ENCODE measurements around the gene AP3B1.
A peak's percentile ranks its signal among the peaks of the same experiment; 100 is the strongest.
"Not testable (repeated sequence)": the region's sequence is repeated elsewhere in the genome, so short reads cannot be mapped to it uniquely, and the experiment has no call there.

Gene AP3B1

GRCh38 chr5:78132507-78132906 is 162.0 kb downstream of the AP3B1 start:
- no peak for DNase-seq

- peak; percentile 11 for DNase-seq
Measured at GRCh38 chr5:78129597-78129996, 164.9 kb downstream of the AP3B1 start.

DNA sequence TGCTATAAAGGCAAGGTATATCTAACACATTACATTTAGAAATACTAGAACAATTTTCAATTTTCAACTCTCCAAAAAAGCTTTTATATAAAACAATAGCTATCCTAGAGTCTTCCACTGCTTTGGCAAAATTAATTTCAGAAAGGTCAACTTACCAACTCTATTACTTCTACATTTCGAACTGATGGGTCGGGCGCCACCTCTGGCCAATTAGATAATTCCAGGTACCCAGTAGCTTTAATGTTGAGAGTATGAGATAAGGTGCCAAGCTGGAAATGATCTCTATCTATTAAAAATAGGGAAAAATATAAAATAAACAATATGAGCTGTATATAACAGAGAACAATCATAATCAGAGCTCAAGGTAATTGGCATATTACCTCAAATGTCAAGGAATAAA is 166.6 kb downstream of the AP3B1 start:
- no peak for DNase-seq

- no peak for DNase-seq
Measured at GRCh38 chr5:78126536-78126935, 168.0 kb downstream of the AP3B1 start.

DNA sequence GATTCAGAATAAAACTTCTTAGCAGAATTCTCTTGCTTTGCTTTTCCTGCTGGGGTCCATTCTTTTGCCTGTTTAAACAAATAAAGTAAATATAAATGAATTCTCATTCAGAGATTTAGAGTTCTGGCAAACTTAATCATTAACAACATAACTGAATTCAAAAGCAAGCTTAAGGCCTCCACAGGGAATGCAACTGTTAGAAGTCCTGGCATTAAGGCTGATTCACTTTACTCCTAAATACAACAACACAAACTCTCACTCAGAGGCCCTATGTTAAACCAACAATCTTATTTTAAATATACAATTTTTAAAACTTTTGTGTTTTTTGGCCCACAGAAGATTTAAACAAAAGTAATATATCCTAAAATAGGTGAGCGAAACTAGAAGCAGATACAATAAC is 178.3 kb downstream of the AP3B1 start:
- no peak for DNase-seq

DNA sequence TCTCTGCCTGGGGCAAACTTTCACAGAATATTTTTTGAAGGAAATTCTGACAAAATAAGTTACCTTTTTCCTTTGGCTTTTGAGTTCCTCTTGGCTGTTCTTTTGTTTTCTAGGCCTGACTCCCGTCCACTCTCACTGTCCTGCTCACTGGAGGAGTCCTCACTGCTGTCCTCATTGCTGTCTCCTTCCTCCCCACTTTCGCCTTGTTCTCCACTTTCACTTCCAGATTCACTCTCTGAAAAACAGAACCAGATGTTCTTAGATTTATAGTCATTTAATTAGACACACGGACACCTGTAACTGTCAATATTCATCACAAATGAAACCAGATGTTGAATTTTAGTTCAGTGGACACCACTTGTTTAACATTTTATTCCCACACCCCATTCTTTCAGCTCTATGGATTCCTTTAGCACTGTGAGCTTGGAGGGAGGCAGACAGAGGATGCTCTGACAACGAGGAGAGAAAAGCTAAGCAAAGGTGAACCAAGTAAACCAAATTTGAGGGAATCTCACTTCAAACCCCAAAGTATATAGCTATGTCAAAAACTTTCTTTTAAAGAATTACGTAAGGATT is 180.7 kb downstream of the AP3B1 start:
- DNase-seq, result no peak

- no peak for DNase-seq
Measured at GRCh38 chr5:78112931-78113330, 181.6 kb downstream of the AP3B1 start.

GRCh38 chr5:78109891-78110324 is 184.6 kb downstream of the AP3B1 start:
- DNase-seq, result no peak

- no peak for DNase-seq
Measured at GRCh38 chr5:78108564-78108963, 185.9 kb downstream of the AP3B1 start.

- no peak for DNase-seq
Measured at GRCh38 chr5:78103232-78103918, 191.1 kb downstream of the AP3B1 start.

- no peak for DNase-seq
Measured at GRCh38 chr5:78102500-78102899, 192.0 kb downstream of the AP3B1 start.

DNA sequence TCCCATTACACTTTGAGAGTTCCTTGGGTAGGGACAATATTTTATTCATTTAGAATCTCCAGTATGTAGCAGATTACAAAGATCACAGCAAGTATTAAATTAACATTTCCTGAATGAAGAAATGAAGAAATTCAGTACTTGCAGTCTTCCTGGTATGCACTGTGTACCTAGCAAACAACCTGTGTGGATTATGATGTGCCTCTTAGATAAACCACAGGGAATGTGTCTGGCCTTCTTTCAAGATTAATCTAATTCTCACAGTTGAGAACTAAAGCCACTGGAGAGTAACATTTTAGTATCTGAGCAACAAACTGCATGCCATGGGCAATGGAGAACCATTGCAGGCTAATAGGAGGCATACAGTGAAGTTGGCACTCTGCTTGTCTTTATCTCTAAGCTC is 199.4 kb downstream of the AP3B1 start:
- DNase-seq, result no peak

GRCh38 chr5:78090002-78090401 is 204.5 kb downstream of the AP3B1 start:
- no peak for DNase-seq

DNA sequence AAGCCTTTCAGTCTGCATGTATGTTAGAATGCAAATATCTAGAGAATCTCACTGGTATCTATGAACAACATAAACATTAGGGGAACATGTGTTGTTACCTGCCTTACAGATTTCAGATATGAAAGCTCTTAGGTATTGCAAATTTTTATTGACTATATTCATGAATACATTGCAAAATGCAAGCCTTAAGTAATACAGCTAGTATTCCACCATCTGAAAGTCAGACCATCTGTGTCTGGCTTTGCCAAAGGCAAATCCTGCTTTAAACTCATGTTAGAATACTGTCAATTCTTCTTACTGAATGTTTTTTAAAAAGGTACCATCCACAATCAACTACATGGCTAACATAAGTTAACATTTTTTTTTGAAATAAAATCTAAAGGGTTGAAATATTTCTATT is 215.6 kb downstream of the AP3B1 start:
- DNase-seq, result no peak

DNA sequence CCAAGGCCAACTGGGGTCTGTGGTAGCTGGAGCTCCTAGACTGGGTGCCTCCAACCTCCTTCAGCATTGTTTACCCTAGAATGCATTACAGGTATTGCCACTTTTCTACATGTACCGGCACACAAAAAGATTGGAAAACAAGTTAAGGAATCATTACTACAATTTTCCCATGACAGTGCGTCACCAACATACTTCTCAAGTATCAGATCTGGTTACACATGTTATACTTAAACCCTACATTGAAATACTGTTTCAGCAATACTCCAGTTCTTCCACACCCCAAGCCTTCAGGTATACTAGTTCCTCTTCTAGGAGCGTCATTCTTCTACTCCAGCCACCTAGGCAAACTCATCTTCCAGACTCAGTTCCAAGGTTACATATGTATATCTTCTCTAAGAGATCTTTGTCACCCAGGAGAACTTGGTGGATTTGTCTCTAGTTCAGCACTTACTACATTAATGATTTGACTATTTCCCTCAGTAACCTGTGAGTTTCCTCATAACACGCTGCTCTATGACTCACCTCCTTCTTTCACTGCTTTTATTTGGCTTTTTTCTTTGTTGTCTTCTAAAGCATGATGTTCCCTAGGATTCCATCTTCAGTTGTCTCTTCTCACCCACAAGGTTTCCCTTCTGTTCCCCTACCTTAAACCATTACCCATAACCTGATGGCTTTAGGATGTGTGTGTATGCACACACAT is 217.0 kb downstream of the AP3B1 start:
- no peak for DNase-seq

DNA sequence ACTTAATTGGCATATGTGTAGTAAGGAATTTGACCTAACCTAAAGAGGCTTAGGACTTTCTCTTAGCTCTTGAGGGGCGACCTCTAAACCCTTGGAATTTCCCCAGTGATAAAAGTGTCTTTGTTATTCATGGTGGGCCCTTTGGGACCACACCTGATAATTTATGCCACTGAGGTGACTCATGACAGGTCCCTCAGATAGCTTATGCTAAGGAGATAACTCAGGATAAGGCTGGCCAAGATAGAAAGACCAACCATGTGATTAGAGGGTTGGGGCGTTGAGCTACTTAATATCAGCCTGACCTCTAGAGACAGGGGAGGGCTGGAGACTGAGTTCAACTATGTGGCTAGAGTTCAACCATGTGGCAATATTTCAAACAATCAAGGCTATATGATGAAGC is 218.1 kb downstream of the AP3B1 start:
- DNase-seq, result no peak

DNA sequence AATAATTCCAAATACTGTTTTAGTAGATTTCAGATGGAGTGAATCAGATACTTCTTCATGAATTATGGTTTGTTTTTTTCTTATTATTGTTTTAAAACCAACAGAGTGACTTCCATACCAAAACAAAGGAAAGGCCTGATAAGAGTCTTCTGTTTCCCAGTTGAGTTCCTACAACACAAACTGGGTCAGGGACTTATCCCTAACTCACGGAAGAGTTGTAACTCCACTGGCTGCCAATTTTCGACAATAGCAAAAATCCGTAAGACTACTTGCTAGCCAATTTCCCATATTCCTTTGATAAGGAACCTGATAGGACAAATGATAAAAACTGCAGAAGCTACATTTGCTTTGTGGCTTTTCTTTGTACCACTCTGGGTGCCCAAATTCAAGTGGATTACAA is 219.2 kb downstream of the AP3B1 start:
- no peak for DNase-seq

DNA sequence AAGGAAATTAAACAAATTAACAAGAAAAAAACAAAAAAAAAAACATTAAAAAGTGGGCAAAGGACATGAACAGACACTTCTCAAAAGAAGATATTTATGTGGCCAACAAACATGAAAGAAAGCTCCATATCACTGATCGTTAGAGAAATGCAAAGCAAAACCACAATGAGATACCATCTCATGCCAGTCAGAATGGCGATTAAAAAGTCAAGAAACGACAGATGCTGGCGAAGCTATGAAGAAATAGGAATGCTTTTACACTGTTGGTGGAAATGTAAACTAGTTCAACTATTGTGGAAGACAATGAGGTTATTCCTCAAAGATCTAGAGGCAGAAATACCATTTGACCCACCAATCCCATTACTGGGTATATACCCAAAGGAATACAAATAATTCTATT is 223.8 kb downstream of the AP3B1 start:
- DNase-seq, result not testable (repeated sequence)

DNA sequence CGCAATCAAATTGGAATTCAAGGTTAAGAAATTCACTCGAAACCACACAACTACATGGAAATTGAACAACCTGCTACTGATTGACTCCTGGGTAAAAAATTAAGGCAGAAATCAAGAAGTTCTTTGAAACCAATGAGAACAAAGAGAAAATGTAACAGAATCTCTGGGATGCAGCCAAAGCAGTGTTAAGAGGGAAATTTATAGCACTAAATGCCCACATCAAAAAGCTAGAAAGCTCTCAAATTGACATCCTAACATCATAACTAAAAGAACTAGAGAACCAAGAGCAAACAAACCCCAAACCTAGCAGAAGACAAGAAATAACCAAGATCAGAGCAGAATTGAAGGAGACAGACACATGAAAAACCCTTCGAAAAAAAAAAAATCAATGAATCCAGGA is 226.9 kb downstream of the AP3B1 start:
- not testable (repeated sequence) for DNase-seq

GRCh38 chr5:78066722-78067121 is 227.8 kb downstream of the AP3B1 start:
- not testable (repeated sequence) for DNase-seq

GRCh38 chr5:78065663-78066062 is 228.8 kb downstream of the AP3B1 start:
- no peak for DNase-seq

- DNase-seq, result no peak
Measured at GRCh38 chr5:78064941-78065472, 229.5 kb downstream of the AP3B1 start.

DNA sequence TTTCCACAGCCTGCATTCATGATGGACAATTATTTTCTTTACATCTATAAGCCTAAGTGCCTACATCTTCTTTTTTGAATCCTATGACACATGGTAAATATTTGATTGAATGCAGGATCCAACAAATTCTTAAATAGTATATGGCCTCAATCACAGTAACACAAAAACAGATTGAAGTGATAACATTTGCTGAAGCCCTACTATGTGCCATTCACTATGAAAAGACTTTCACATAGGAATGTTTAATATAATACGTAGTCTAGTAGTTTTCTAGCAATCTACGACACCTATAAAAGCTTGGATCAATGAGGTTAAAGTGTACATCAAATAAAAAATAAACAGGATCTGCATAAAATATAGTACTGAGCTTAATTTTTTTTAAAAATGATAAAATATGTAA is 231.0 kb downstream of the AP3B1 start:
- DNase-seq, result no peak

- no peak for DNase-seq
Measured at GRCh38 chr5:78062645-78063044, 231.9 kb downstream of the AP3B1 start.

All from NCI-H2081 treated with DMSO at 0.1 percent for 48 hours (cell line).